ENCODE measurements around the gene CNDP2.

Gene CNDP2

GRCh38 chr18:74550886-74551285 lies 54.7 kb downstream of the CNDP2 start:
- no peak overlapping the region for H3K27ac ChIP-seq
- TF ChIP-seq ZFX (IDR thresholded peaks at IDR 0.05; ENCODE audit: borderline replicate concordance) (no peak), CTCF (IDR thresholded peaks at IDR 0.05) (no peak)

DNA sequence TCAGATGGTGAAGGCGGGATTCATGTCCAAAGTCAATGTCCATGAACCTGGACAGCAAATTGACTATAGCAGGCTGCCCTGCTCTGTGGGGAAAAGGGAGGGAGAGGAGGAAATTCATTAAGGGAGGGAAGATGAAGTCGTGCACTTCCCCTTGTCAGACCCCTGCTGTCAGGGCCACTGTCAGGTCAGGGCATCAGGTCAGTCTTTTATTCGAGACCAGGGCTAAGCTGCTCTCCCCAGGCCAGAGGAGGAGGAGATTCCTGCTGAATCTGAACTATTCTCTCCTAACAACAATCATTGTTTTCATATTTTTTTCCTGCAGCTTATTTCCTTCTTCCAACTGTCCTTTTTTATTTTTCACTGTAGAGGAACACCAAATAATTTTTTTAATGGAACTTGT lies 55.3 kb downstream of the CNDP2 start:
- TF ChIP-seq CTCF (IDR thresholded peaks at IDR 0.05) = no peak
- TF ChIP-seq ZFX (IDR thresholded peaks at IDR 0.05; ENCODE audit: borderline replicate concordance) = no peak
- no peak overlapping the region for H3K27ac ChIP-seq

DNA sequence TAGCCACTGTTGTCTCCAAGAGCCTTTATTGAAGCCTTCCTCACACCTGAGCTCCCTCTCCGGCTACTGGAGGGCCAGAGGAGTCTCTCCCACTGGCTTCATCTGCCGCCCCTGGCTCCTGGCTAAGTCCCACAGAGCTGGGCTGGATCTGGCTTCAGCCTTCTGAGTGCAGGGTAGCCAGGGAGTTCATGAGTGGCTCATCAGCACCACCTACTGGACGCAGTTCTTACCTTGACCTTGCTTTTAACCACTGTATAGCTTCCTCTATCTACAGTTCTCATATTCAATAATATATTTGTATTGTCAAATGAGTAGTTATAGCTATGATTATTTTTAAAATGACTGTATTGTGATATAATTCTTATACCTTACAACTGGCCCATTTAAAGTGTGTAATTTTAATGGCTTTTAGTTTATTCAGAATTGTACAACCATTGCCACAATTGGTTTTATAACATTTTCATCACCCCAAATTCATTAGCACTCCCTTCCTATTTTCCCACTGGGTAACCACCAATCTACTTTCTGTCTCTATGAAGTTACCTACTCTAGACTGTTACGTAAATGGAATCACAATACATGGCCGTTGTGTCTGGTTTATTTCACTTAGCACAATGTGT lies 55.9 kb downstream of the CNDP2 start:
- TF ChIP-seq CTCF (IDR thresholded peaks at IDR 0.05) (peak; percentile 90), ZFX (IDR thresholded peaks at IDR 0.05; ENCODE audit: borderline replicate concordance) (no peak)
- no peak overlapping the region for H3K27ac ChIP-seq

GRCh38 chr18:74556126-74556525 lies 60.0 kb downstream of the CNDP2 start:
- no peak overlapping the region for H3K27ac ChIP-seq
- TF ChIP-seq CTCF (IDR thresholded peaks at IDR 0.05) = no peak
- TF ChIP-seq ZFX (IDR thresholded peaks at IDR 0.05; ENCODE audit: borderline replicate concordance) = no peak

DNA sequence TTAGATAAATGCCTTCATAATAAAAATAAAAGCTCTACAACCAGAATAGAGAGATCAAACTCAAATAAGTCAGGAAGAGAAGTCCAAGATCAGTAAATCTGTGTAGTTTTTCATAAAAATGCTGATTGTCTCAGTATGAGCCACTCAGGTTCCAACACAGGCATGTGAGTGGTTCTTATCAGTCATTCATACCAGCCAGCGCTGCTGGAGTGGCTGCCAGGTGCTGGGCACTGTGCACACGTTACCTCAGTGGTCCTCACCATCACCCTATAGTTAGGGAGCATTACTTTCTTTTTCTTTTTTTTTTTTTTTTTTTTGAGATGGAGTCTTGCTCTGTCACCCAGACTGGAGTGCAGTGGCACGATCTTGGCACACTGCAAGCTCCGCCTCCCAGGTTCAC lies 61.9 kb downstream of the CNDP2 start:
- TF ChIP-seq CTCF (IDR thresholded peaks at IDR 0.05) = no peak
- TF ChIP-seq ZFX (IDR thresholded peaks at IDR 0.05; ENCODE audit: borderline replicate concordance) = no peak
- no peak overlapping the region for H3K27ac ChIP-seq

GRCh38 chr18:74562131-74562730 lies 66.1 kb downstream of the CNDP2 start:
- H3K27ac ChIP-seq = no peak overlapping the region
- no peak for TF ChIP-seq ZFX (IDR thresholded peaks at IDR 0.05; ENCODE audit: borderline replicate concordance)
- TF ChIP-seq CTCF (IDR thresholded peaks at IDR 0.05) = no peak

GRCh38 chr18:74562775-74563174 lies 66.6 kb downstream of the CNDP2 start:
- no peak overlapping the region for H3K27ac ChIP-seq
- no peak for TF ChIP-seq CTCF (IDR thresholded peaks at IDR 0.05)
- TF ChIP-seq ZFX (IDR thresholded peaks at IDR 0.05; ENCODE audit: borderline replicate concordance) = no peak

All from 22Rv1 (cell line).